Activated CD8-positive, alpha-beta memory T cell treated with anti-CD3 and anti-CD28 coated beads, Interleukin-2, amount 50 U/mL, for 24 hours (primary cell): ENCODE data around the gene PPP1R13B.

Experiments
- DNase-seq: peaks from one replicate; pipeline ENCODE4 v3.0.0-alpha.2; 2020; ENCODE audit errors: extremely low read depth

The PPP1R13B gene

DNA sequence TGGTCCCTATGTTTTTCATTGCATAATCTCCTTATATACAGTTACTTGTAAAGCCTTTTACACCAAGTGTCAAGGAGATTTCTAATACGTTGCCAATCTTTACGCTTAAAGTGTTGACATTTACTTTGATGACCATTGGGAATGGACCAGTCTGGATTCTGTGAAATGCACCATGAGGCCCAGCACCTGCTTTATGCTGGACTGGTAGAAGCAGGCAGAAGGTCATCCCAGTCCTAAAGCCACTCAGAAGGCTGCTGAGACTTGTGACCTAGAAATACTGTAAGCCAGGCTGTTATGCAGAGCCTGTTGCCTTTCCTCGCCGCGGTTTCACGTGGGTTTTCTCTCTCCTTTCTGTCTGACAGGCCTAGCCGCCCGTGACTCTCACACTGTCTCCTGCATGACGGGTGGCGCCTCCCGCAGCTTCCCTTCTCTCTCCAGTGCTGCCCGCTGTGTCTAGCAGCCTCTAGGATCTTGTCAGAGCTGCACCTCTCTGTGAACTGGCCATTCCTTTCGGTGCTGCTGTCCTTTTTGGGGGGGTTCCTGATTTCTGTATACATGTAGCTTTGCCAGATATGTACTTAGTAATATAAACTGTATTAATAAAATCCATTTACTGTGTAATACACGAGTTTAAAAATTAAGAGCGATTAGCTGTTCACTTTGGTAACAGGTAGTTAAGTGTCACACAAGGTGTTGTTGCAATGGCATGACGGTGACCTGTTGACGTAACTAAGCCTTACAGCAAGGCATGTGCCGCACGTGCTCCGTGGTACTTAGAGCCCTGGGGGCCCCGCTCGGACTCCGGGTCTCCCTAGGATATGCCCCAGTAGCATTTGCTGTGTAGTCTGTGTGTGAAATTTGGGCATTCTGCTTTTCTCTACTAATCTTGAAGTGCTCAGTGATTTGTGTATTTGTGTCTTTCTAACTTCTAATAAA, 161.8 kb downstream of the PPP1R13B start:
- DNase-seq = no peak

DNA sequence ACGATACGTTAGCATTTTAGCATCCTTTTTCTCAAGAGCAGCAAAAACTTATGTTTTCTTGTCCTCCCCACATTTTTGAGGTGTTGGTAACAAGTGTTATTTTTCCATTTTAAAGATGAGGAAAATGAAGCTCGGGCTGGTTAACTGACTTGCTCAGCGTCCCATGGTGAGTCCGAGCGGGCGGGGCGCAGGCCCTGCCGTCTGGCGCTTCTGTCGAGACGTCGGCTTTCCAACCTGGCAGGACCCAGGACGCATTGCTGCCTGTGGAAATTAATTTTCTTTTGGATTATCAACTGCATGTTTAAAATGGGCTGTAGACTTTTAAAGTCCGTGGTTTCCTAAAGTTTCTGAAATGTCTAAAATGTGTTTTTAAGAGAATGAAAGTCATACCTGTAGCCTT, 162.5 kb downstream of the PPP1R13B start:
- no peak for DNase-seq

DNA sequence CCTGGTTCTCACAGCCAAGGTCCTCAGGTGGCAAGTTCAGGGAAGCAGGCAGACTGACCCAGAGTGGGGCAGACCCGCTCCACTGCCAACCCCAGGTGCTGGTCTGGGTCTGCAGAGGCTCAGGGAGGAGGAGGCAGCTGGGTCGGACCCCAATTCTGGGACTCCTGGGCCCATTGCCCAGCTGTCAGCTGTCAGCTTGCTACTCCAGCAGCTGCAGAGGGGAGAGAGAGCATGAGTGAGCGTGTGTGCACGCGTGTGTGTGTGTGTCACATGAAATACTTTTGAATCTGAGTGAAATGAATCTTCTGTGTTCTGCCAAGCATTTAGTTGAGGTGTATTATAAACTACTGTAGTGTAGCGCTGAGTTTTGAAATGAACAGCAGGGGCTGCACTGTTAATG, 162.9 kb downstream of the PPP1R13B start:
- DNase-seq = no peak
